ENCODE results near the gene ZNF701.
"Not testable (repeated sequence)": the region's sequence is repeated elsewhere in the genome, so short reads cannot be mapped to it uniquely, and the experiment has no call there.

Gene ZNF701

DNA sequence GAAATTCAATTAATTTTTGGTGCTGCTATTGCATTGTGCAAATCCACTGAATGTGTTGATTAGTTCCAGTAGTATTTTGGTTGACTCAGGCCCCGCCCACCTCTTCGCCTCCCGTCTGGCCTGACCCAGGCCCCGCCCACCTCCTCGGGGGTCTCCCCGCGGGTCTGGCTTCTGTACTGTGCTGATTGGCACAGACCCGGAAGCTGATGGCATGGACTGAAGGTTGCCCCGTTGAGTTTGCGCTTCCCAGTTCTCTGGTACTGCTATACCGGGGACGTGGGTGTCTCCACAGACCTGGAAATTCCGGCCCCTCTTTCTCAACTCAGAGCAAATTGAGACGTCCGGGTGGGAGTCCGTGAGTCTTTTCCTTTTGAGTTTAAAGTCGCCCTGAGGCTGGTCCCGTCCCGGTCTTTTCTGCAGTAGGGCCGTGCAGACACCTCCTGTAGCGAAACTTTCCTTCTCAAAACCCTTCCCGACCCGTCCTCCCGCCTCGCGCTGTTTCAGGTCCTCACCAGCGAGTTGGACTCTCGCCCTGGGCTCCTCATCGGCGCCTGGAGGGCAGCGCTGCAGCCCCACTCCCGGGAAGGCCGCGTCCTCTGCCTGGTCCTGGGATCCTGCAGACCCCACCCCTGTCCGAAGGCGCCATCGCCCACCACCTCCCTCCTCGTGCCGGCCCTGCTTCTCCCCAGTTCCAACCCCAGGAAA lies 14.8 kb downstream of the ZNF701 start:
- DNase-seq (ENCODE audit: low read depth), result no peak
- no peak overlapping the region for H3K4me3 ChIP-seq (replicated peaks; ENCODE audit: low read depth, low read length)
- TF ChIP-seq, protein P1, sequence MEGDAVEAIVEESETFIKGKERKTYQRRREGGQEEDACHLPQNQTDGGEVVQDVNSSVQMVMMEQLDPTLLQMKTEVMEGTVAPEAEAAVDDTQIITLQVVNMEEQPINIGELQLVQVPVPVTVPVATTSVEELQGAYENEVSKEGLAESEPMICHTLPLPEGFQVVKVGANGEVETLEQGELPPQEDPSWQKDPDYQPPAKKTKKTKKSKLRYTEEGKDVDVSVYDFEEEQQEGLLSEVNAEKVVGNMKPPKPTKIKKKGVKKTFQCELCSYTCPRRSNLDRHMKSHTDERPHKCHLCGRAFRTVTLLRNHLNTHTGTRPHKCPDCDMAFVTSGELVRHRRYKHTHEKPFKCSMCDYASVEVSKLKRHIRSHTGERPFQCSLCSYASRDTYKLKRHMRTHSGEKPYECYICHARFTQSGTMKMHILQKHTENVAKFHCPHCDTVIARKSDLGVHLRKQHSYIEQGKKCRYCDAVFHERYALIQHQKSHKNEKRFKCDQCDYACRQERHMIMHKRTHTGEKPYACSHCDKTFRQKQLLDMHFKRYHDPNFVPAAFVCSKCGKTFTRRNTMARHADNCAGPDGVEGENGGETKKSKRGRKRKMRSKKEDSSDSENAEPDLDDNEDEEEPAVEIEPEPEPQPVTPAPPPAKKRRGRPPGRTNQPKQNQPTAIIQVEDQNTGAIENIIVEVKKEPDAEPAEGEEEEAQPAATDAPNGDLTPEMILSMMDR (IDR thresholded peaks at IDR 0.05; ENCODE audit: low read length, missing control alignments), result no peak

DNA sequence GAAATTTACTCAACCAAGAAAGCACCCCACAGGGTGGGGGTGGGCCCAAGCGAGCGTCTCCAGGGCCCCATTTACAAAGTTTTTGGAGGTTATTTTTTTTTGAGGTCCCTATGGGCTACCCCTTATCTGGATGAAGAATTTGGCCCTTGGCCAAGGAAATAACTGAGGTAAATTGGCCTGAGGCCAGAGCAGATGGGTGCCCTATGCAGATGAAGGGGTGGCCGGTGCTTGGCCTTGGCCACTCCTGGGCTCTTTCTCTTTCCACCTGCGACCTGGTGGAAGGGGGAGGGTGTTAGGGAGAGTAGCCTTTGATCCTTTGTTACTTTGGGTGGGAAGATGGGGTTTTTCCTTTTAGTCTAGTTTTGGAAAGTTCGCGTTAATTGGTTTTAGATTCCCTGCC lies 15.5 kb downstream of the ZNF701 start:
- TF ChIP-seq, protein P1 (IDR thresholded peaks at IDR 0.05; ENCODE audit: low read length, missing control alignments), result no peak
- no peak for DNase-seq (ENCODE audit: low read depth)
- H3K4me3 ChIP-seq (replicated peaks; ENCODE audit: low read depth, low read length), result no peak overlapping the region

DNA sequence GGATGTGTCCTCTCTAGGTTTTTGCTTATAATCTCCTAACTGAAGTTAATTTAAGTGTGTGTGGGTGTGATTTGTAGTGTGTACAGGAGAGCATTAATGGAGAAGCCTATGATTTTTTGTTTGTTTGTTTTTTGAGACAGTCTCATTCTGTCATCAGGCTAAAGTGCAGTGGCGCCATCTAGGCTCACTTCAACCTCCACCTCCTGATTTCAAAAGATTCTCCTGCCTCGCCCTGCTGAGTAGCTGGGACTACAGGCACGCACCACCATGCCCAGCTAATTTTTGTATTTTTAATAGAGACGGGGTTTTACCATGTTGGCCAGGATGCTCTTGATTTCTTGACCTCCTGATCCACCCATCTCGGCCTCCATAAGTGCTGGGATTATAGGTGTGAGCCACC lies 20.6 kb downstream of the ZNF701 start:
- H3K4me3 ChIP-seq (replicated peaks; ENCODE audit: low read depth, low read length), result no peak overlapping the region
- TF ChIP-seq, protein P1 (IDR thresholded peaks at IDR 0.05; ENCODE audit: low read length, missing control alignments), result no peak
- DNase-seq (ENCODE audit: low read depth), result no peak

DNA sequence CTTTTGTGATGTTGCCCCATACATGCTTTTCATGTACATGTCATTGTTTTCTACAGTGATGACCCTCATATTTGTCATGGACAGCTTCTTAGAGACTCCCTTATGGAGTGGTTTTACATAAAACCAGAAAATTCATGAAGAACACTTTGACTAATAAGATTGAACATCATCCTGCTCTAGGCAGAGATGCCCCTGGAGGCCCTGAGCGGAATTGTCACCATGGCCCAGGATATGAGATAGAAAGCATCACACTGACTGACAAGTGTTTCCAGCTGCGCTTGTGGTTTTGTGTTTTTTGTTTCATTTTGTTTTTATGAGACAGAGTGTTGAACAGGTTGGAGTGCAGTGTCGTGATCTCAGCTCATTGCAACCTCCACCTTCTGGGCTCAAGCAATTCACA lies 22.2 kb downstream of the ZNF701 start:
- TF ChIP-seq, protein P1 (IDR thresholded peaks at IDR 0.05; ENCODE audit: low read length, missing control alignments), result no peak
- DNase-seq (ENCODE audit: low read depth), result no peak
- H3K4me3 ChIP-seq (replicated peaks; ENCODE audit: low read depth, low read length), result no peak overlapping the region

DNA sequence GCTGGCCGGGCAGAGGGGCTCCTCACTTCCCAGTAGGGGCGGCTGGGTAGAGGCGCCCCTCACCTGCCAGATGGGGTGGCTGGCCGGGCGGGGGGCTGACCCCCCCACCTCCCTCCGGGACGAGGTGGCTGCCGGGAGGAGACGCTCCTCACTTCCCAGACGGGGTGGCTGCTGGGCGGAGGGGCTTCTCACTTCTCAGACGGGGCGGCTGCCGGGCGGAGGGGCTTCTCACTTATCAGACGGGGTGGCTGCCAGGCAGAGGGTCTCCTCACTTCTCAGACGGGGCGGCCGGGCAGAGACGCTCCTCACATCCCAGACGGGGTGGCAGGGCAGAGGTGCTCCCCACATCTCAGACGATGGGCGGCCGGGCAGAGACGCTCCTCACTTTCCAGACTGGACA lies 23.4 kb downstream of the ZNF701 start:
- not testable (repeated sequence) for H3K4me3 ChIP-seq (replicated peaks; ENCODE audit: low read depth, low read length)

DNA sequence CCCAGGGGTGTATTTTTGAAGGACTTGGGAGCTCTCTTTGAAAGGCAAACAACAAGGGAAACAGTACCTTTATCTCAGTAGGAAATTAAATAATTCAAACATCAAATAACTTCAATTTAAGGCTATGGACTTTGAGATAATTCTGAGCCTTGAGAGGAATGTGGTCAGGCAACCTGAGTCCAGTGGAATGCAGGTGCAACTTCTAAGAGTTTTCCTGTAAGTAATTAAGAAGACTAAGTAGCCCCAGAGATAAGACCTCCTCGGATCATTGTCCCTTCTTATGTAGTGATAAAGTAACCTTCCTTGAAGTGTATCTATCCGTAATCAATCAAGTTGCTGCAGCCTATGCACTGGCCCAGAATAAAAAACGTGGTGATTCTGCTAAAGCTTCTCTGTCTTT lies 29.2 kb downstream of the ZNF701 start:
- TF ChIP-seq, protein P1 (IDR thresholded peaks at IDR 0.05; ENCODE audit: low read length, missing control alignments), result no peak
- no peak overlapping the region for H3K4me3 ChIP-seq (replicated peaks; ENCODE audit: low read depth, low read length)
- no peak for DNase-seq (ENCODE audit: low read depth)

More for the DNA sequence above, 23.4 kb downstream of the ZNF701 start:
- DNase-seq (ENCODE audit: low read depth), result not testable (repeated sequence)

DNA sequence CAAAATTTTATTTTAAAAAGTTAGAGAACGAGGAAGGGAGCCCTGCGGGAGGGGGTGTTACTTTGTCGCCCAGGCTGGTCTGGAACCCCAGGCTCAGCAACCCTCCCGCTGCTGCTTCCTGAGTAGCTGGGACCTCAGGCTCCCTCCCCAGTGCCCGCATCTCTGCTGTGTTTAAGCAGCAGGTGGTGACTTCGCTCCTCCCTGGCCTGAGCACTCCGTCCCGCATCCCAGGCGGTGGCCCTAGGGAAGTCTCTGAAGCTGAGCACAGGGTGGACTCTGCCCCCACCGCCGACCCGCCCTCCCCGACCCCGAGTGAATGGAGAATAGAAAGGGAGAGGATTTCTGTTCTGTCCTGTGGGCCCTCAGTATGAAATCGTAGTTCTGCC lies 30.5 kb downstream of the ZNF701 start:
- peak overlapping the region; percentile 75 for H3K4me3 ChIP-seq (replicated peaks; ENCODE audit: low read depth, low read length)
- no peak for DNase-seq (ENCODE audit: low read depth)
- TF ChIP-seq, protein P1 (IDR thresholded peaks at IDR 0.05; ENCODE audit: low read length, missing control alignments), result no peak

Data from fibroblast of pulmonary artery (primary cell).